NCI-H2196 treated with DMSO at 0.1 percent for 48 hours (cell line): ENCODE measurements around the gene BRD7.

Source experiments
- DNase-seq: peaks from one replicate; lab custom pipeline; 2025; ENCODE audit not compliant: unreplicated experiment; lab: John Stamatoyannopoulos, UW

The BRD7 gene

GRCh38 chr16:50368410-50369132, at the start of gene BRD7:
BRD7 (minus strand) TSS chr16:50368988; CDS start chr16:50368774, 214 bp downstream.
- DNase-seq, result peak; percentile 5

DNA sequence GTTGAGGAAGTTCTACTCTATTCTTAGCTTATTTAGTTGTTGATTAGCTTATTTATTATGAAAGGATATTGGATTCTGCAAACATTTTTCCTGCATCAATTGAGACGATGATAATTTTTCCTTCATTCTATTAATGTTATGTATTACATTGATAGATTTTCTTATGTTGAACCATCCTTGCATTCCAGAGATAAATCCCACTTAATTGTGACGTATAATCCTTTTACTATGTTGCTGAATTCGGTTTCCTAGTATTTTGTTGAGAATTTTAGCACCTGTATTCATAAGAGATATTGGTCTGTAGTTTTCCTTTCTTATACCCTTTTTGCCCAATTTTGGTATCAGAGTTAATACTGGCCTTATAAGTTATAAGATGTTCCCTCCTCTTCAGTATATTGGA, 47.6 kb upstream of the BRD7 start:
- no peak for DNase-seq

DNA sequence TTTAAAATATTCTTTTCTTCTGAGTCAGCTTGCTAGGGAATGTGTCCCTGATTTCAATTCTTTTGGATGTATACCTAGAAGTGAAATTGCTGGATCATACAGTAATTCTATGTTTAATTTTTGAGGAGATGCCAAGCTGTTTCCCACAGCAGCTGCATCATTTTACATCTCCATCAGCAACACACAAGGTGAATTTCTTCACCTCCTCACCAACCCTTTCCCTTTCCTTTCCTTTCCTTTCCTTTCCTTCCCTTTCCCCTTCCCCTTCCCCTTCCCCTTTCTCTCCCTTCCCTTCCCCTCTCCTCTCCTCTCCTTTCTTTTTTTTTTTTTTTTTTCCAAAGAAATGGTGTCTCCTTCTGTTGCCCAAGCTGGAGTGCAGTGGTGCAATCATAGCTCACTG, 45.4 kb upstream of the BRD7 start:
- no peak for DNase-seq

- DNase-seq, result no peak
These were observed 42.2 kb upstream of the BRD7 start for GRCh38 chr16:50411034-50411433.

DNA sequence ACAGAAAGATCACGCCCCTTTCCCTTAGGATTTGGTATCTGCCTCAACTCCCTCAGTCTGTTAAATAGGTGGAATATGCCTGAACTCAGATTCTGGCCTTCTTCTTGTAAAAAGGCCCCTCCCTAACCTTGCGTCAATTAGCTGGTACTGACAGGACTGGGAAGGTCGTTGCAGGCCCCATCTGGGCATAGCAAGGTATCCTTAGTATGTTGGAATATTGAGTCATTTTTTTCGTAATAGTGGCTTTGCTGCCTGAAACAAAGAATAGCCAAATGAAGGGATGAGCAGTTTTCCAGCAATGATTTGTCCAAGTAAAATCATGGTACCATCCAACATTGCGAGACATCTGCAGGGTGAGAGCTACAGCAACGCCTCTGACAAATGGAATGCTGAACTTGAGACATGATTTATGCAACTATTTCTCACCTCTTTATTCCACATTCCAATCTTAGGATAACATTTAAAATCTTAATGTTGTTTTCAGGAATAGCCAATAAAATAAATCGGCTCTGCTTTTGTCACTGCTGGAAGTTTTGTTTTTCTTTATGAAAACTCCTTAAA, 39.3 kb upstream of the BRD7 start:
- DNase-seq, result no peak

DNA sequence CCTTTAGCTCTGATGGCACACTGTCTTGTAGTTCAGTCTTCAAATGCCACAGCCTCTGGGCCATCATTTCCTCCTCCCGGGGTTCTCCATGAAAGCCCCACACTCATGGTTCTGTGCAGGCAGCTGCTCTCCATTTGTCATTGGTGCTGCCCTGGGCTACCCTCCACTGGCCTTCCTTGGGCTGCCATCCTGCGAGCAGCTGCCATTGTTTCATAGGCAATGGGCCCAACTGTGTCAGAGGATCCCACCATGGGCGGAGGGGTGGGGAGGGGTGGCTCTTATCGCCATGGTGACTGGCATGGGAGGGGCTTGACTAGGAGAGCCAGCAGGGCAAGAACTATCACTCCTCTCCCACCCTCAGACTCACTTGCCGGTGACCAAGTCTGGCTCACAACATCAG, 38.6 kb upstream of the BRD7 start:
- DNase-seq, result no peak

DNA sequence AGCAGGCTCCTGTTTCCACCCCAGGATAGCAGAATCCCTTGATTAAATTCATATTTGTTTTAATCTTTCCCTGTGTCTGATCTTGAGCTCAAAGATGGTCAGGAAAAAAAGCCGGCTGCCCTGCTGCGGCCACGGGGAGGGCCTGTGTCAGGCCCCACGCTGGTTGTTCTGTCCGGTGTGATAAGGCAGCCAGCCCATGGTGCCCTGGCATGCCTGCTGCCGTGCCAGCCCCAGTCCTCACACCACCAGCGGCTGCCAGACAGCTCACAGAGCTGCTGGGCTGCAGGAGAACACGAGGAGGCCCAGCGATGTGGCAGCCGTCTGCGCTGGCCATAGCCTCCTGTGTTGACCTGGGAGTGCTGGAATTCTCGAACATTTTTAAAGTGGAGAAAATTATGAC, 34.7 kb upstream of the BRD7 start:
- no peak for DNase-seq

GRCh38 chr16:50402298-50402895, 33.6 kb upstream of the BRD7 start:
- DNase-seq, result no peak

- no peak for DNase-seq
These were observed 32.6 kb upstream of the BRD7 start for GRCh38 chr16:50401355-50401754.

- no peak for DNase-seq
These were observed 32.2 kb upstream of the BRD7 start for GRCh38 chr16:50400967-50401348.

DNA sequence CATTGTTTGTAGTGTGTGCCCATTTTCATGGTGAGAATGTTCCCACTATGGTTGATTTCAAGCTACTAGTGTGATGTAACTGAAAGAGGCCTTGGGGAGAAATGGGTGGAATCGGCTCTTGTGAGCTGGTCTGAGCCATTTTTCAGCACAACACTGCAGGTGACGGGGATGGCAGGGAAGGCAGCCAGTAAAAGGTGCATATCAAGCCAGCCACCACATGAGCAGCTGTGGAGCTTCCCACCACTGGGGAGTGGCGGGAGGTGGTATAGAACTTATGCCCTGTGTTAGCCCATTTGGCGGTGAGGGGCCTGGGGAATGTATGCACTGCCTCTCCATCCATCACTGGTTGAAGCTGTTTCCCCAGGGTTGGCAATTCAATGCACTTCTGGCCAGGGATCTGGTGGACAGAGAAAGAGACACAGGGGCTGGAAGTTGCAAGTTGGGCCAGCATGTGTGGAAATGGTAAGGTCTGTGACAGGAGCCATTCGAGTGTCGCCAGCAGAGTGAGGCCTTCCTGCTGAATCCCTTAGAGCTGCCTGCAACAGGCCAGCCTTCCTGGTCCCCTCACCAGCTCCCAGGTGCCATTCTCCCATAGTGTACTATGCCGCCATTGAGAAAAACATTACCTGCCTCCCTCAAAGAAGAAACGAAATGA, 31.7 kb upstream of the BRD7 start:
- no peak for DNase-seq

- no peak for DNase-seq
These were observed 30.6 kb upstream of the BRD7 start for GRCh38 chr16:50399411-50399810.

GRCh38 chr16:50398336-50398735, 29.5 kb upstream of the BRD7 start:
- DNase-seq, result no peak

DNA sequence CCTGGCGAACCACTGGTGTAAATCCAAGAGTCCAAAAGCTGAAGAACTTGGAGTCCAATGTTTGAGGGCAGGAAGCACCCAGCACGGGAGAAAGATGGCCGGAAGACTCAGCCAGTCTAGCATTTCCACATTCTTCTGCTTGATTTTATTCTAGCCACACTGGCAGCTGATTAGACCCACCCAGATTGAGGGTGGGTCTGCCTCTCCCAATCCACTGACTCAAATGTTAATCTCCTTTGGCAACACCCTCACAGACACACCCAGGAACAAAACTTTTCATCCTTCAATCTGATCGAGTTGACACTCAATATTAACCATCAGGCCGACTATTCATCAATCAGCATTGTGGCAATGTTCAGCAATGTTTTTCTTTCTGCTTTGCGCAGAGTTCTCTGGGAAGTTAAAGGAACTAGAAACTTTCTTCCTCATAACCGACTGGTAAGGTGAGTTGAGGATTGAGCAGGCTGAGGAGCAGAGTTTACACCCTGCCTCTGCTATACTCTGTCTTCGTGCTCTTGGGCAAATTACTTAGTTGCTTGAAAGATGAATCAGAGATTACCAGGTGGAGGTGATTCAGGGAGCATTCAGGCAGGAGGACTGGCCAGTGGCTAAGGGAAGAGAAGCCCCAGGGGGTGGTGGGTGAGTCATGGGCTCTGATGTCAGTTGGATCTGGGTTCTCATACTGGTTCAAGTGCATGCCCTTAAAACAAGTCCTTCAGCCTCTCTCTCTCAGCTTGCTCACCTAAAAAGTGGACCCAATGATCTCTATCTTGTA, 28.2 kb upstream of the BRD7 start:
- no peak for DNase-seq

GRCh38 chr16:50395763-50396710, 27.2 kb upstream of the BRD7 start:
- DNase-seq, result no peak

DNA sequence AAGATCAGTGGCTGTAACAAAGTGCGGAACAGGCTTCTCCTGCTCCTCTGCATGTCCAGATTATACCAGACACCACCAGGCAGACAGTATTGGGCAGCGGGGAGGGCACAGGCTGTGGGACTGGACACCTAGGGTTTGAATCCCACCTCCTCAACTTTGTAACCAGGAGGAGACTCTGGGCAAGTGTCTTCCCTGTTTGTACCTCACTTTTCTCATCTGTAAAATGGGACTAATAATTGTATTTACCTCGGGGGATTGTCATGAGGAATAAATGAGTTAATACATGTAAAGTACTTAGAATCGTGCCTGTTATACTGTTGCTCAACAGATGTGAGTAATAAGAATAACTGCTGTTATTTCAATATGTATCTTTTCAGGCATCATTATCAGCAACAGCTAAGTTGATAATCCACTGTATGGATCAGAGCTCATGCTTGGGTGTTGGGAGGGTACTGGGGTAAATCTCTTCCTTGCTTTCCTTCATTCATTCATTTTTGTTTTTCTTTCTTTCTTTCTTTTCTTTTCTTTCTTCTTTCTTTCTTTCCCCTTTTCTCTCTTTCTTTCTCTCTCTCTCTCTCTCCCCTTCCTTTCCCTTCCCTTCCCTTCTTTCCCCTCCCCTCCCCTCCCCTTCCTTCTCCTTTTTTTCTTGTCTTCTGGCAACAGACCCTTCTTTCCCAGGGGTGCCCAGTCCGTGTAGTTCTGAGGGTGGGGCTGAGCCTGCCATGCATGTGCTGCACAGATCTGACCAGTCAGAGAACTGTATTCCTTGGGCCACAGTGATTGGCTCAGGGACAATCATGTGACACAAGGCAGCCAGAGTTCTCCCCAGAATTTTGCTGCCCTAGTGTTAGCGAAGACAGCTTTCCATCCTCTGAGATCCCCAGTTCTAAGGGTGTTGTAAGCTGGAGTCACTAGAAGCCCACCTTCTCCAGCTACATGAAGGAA, 25.3 kb upstream of the BRD7 start:
- no peak for DNase-seq

DNA sequence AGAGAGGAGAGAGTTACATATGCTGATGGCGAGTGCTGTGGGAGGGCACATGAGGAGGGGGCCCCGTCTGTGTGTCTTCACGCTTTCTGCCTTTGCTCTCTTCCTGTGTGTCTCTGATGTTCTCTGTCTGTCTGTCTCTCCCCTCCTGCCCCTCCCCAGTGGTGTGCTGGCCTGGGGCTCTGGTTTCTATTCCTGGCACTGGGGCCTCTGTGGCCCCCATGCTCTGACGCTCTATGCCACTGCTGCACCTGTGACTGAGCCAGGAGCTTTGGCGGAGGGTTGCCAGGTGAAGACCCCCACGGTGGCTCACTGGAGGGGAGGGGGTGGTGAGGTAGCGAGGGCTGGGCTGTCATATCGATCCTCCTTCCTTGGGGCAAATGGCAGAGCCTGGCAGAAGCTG, 24.6 kb upstream of the BRD7 start:
- DNase-seq, result no peak

DNA sequence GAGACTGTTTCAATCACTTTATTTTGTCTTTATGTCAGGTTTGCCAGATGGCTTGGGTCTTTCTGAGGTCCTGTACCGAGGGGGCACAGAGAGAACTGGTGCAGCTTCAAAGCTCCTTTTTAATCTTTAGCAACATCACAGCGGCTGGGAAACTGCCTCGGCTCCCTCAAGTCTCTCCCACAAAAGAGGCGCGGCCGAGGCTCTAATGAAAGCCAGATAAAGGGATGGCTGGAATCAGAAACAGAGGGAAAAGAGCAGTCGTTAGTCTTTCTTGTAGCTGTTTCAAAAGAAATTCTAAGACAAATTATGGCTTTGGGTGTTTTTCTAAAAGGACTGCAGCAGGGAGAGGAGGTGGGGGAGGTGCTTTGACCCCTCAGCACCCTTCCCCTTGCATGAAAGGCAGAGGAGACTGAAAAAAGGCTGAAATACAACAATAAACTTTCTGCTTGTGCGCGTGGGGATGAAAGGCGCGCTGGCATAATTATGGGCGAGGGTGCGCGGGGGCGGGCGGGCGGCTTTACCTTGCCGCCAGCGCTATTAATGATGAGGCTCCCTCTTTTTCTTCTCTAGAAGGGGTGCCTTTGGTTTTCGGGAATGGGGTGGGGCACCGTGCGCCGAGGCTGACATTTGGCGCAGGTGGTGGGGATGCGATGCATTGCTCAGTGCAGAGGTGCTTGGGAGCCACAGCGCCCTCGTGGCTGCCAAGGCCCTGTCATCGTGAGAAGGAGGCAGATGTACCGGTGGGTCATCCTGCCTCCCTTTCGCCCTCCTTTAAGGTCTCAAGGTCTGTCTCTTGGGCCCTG, 22.3 kb upstream of the BRD7 start:
- no peak for DNase-seq
